NAMALWA (cell line): ENCODE results near the gene STX8.

Experiments used
- DNase-seq: peaks from one replicate; pipeline ENCODE4 v3.0.0-alpha.2; 2015; ENCODE audit warnings: low spot score

STX8 gene

DNA sequence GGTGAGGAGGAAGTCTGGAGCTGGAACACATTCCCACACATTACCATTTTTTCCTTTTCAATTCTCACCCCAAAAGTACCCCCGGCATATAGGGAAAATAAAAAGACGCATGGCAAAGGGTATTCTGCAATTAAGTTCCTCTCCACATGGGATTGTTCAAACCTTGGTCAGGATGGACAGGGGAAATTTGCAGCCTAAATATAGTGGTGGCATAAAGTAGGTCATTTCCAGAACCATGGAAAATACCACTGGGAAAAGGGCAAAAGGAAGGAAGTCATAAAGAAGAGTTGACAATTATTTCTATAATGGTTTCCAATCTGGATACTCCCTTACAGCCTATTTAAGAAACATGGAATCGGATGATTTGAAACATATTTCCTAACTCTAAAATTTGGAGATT lies 135.8 kb downstream of the STX8 start:
- no peak for DNase-seq

DNA sequence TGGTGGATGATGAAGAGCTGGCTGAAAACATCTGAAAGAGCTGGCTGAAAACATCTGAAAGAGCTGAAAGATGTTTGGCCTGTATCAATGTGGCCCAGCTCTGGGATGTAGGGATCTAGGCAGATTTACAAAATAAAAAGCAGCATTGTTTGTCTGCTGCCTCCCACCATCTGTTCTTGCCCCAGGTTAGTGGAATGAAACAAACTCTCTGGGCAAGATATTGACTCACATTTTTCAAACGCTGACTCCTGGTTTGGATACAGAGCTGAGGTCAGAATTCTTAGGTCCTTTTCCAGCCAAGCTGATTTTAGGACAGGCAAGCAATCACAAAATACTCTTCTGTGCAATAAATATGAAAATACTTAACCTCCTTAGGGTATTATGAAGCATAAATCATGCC lies 139.0 kb downstream of the STX8 start:
- DNase-seq = no peak

DNA sequence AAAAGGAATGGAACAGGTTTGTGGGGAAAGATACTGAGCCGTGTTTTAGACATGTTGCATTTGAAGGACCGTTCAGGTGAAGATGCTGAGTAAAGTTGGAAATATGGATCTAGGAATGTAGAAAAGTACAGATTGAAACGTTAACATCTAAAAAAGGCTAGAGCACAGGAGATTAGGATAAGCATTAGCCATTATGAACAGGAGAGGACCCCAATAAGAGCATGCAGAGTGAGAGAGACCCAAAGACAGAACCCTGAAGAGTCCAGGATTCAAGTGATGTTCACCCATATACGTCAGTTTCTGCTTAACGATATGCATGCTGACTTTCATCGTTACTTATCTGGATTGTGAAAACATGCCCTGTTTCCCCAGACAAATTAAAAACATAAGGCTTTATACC lies 140.5 kb downstream of the STX8 start:
- no peak for DNase-seq

DNA sequence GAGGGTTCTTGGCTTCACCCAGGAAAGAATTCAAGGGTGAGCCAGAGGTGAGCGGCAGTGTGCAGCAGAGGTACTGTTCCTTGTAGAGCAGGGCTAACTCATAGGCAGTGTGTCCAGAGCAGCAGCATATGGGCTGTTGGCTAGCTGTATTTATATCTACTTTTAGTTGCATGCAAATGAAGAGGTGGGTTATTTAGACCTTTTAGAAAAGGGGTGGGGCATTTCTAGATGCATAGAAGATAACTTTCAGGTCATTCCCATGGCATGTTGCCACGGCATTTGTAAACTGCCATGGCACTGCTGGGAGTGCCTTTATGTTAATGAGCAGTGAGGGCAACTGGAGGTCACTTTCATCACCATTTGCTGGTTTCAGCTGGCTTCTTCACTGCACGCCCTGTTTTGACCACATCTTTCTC lies 141.0 kb downstream of the STX8 start:
- DNase-seq = no peak

DNA sequence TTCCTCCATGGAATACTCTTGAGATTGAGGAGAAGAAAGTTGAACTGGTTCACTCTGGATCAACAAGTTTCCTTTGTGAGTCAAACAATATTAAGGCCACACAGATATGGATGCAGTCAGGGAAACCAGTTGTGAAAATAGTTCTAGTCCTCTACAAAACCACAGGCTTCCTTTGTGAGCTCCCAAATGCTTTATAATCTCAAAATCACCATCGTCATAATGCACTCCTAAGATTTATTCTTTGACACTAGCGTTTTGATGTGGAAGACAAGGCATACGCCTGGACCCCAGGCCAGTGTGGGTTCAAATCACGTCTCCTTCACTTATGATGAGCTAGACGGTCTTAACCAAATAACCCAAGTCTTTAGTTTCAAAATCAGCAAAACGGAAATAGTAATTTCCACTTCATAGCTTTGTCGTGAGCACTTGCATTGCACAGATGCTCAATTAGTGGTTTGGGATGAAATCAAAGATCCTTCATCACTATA lies 142.6 kb downstream of the STX8 start:
- no peak for DNase-seq

DNA sequence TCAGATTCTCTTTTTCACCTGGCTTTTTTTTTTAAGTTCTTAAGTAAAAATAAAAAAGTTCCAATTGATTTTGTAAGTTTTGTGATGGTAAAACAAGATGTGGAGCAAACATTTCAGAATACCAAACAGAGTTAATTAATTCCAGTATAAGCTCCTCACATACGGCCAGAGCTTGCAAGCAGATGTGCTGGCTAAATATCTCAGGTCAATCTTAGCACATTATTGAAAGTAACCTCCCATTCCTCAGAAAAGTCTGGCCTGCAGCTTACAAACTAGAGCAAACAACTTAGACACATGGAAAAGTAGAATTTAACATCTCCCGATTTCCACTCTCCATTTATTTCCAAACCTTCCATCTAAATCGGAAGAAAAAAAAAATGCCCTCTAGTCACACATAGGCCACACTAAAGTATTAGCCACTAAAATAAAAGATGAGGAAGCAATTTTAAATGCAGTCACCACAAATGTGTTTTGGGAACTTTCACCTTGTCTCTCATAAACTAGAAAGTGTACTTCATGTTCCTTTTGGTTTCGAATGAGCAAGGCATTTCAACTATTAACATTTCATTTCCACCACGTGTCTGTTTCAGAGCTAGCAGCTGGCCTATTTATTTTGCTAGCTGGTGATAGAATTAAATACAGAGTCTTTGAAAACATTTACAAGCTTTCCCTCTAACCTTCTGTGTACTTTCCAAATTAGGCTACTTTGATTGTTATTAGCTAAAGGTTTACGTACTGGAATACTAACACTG lies 143.3 kb downstream of the STX8 start:
- no peak for DNase-seq

DNA sequence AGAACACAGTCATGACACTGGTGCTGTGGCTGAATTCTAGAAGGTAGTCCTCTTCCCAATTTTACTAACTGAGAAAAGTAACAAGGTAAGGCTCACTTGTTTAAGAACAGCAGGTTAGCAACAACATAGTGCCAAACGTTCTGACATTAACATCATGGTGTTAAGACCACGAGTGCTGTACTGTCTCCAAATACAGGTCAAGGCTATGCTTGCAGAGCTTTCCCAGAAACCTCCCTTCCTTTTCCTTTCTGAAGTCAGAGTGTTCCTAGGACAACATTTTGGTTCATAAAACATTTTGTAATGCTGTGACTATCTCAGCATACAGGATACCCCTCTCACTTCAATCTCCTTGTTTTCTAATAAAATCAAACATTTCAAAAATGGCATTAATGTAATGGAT lies 144.0 kb downstream of the STX8 start:
- no peak for DNase-seq

DNA sequence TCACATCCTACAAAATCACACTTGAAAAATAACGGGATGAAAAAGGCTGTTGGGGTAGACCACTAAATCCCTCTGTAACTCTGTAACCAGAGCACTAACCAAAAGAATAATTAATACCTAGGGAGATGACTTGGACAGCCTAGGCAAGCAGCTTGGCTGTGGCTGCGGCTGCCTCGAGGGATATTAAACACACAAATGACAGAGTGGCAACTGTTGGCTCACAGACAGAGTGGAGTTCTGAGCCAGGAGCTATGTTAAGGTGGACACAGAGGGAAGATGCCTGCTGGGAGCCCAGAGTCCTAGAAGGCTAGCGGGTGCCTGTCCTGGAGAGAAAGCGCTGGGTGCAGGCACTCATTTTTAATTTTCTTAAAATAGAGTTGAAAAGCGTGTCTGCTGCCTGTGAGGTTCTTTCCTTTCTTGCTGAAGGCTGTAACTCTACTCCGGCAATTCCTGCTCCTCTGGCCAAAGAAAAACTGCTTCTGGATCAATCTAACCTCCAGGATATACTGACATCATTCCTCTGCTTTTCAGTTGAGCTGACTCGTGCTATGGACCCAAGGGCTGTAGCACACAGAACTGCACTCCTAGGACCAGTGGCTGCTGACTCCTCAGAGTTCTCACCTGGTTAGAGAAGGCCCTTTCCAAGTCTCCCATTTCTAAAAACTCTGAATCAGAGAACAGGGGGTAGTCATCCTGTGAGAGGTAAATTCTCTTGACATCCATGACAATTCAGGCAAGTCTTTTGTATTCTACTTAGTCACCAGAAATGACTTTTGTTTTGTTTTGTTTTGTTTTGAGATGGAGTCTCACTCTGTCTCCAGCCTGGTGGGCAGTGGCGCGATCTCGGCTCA lies 147.9 kb downstream of the STX8 start:
- DNase-seq = no peak

DNA sequence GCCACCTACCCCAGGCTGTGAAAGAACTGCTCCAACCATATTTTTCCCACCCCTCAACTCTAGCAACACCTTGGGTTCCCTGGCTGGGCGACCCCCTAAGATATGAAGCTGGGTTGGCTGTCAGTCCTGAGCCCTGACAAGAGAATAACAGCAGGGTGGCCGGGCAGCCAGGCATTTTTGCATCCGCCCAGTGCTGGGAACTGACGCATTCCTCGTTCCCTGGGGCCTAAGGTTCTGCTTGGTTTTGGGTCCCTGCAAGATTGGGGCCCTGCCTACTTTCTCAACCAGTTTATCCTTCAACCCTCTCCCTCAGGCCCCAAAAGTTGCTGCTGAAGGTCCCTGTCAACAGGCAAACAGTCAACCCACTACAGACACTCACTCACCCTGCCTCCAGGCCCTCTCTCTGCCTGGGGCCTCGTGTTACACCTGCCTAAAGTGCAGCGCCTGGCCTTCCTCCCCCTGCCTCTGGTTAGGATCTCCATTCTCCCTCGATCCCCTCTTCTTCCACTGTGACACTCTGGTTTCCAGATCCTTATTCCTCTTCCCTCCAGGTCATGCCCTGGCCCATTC lies 151.5 kb downstream of the STX8 start:
- DNase-seq = no peak

DNA sequence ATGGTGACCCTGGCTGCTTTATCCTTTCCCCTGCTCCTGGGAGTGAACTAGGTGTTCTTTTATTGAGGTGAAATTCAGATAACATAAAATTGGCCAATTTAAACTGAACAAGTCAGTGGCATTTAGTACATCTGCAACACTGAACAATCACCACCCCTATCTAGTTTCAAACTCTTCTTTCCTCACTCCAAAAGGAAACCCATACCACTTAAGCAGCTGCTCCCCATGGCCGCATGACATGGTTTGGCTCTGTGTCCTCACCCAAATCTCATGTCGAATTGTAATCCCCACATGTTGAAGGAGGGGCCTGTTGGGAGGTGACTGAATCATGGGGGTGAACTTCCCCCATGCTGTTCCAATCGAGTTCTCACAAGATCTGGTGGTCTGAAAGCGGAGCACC lies 154.1 kb downstream of the STX8 start:
- DNase-seq = no peak

DNA sequence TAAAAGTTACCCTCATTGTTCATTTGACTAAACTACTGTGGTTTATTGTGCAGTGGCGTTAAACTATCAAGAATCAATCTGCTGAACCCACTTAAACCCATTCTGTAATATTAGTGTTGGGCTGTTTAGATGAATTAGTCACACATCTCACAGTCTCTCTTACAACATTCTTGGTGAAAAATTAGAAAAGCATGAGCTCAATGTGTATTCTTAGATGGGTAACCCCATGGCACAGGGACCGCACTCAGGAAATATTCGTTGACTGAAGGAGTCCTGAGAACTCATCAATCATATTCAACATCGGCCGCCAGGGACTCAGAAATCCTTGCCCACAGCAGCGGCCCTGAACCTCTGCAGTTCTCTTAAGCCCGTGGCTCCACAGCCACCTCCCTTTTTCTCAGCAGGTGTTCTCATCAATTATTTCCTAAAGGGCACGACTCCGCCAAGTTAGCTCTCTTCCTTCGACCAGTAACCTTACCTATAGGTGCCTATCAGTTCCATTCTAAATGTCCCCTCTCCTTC lies 155.6 kb downstream of the STX8 start:
- no peak for DNase-seq

DNA sequence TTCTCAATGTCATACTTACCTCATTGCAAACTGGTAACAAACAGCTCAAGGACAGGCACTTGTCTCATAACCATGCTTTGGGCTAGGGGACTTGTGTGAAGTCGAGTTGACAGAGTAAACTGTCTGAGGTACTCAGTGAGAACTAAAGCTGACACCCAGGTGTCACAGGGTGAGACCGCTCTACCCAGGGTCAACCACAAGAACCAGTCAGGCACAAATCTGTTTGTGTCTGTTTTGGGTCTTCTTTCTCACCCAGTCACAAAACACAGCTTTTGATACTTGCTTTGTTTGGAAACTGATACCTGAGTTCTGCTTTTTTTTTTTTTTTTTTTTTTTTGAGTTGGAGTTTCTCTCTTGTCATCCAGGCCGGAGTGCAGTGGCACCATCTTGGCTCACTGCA lies 161.1 kb downstream of the STX8 start:
- no peak for DNase-seq

DNA sequence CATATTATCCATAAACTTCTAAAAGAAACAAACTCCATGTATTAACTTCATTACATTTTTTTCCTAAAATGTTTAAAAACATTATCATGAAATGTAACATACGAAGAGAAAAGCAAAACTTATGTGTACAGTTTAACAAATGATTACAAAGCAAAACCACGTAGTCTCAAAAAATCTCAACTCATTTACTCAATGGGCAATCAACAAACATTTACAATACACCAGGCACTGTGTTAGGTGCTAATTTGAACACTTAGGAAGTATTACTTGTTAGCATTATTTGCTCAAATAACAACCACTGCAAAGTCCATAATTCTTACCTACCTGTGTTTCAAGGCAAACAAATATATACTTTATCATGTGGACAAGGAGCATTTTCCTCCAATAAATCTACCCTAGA lies 164.9 kb downstream of the STX8 start:
- DNase-seq = no peak

DNA sequence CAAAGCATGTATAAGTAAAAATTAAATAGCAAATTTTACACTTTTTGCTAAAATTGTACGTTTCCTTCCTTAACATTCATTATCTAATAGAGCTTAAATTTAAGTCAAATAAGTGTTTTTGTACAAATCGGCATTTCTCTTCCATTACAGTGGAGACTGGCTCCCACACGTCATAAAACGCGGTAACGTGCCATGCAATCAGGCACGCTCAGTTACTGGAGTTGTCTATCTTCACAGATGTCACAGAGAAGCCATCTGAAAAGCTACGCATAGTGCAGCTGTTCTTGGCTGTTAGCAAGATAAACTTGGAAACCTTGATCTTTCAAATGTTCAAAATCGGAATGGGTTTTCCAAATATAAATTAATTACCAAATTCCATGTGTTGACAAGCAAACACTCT lies 165.3 kb downstream of the STX8 start:
- DNase-seq = no peak

DNA sequence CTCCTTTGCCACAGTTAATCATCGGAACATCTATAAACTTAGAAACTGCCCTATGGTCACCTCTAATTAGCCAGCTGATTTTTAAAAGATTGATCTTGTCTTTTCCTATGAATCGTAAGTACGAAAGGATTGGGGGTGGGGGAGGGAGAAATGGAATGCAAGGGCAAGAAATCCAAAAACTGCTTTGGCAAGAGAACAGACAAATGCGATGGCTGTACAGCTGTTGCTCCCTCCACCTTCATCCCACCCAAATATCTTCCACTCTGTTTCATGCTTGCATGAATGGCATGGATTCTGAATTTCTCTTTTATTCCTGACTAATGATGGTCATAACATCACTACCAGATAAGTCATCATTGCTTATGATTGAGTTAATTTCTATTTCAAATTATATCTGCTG lies 165.7 kb downstream of the STX8 start:
- no peak for DNase-seq

DNA sequence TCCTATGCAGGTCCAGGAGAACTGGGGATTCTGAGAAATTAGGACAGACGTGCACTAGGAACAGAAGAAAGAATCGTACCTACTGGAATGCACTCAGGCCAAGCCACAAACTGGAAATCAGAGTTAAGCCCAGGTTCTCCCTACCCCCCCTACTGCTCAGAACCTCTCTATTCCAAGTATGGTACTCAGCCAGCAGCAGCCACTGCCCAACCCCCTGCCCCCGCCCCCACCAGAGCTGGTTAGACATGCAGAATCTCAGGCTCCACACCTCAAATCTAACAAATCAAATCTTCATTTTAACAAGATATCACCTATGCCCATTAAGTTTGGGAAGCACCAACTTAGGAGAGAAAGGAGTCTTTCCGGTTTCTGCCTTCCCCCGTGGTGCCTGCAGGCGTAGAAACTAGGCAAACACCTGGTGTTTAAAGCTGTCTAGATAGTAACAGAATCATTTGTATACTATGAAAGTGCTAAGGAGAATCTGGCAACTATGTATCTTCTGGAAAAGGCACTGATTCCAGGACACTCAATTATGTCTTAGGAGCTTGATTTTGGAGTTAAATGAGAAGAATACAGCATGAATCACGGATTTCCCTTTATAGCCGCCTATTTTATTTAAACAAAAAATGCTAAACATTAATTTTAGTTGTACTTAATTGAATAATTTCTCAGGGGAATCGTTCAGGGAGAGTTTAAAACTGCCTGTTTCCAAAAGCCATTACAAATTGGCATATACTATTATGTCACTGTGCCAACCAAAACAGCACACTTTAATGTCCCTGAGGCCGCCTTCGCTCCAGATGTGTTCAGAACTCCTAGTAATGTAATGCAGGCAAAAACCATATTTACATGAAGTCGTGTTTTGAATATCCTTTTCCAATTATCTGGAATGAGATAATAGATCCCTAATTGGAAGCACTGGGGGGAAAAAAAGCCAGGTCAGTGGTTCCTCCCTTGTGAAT lies 166.5 kb downstream of the STX8 start:
- no peak for DNase-seq

DNA sequence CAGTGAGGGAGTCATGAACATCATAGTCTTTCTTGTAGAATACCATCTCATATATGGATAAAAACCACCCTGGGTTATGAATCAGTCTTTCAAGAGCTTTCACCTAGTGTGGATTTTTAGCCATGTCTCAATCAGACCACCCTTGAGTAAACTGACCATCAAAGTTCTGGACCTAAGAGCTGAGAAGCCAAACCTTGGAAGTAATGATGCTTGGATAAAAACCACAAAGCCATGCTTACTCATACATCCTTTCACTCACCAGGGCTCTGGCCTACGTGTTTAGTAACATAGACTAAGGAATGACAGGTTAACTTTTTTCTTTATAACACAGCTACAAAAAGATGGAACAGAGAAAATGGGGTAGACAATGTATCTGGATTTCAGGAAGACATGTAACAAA lies 167.2 kb downstream of the STX8 start:
- DNase-seq = no peak

DNA sequence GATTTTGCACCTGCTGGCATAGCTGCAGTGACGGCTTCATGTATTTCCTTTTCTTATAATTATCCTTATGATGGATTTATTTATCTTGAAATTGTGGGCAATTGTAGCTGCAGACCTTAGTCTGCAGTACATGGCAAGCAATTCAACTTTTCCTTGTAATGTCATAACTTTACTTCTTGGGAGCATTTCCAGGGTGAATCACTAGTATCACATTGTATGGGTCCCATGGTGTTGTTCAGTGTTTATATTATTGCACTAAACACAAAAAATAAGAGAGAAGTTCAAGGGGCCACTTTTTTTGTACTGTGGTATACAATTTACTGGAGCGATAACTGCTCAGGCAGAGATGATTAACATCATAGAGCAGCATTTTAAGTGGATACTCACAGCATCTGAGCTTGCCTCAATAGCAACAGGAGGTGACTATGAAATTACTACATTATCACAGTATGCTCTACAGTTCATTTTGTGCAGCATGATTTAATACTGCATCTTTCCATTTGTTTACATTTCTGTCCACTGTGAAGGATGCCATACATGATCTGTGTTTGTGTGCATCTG lies 169.5 kb downstream of the STX8 start:
- no peak for DNase-seq

DNA sequence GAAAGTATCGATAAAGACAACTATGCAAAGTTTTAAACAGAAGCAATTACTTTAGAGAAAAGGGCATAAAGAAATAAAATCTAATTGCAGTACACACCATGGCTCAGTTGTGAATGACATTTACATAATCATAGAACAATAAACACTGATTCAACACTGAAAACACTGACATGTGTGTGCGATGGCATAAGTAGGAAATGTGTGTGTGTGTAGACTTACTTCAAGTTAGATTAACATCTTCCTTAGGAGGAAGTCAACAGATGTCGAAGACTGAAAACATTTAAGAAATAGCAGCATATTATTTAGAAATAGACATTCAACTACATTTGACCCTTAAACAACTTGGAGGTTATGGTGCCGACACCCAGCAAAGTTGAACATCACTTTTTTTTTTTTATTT lies 172.4 kb downstream of the STX8 start:
- DNase-seq = no peak

DNA sequence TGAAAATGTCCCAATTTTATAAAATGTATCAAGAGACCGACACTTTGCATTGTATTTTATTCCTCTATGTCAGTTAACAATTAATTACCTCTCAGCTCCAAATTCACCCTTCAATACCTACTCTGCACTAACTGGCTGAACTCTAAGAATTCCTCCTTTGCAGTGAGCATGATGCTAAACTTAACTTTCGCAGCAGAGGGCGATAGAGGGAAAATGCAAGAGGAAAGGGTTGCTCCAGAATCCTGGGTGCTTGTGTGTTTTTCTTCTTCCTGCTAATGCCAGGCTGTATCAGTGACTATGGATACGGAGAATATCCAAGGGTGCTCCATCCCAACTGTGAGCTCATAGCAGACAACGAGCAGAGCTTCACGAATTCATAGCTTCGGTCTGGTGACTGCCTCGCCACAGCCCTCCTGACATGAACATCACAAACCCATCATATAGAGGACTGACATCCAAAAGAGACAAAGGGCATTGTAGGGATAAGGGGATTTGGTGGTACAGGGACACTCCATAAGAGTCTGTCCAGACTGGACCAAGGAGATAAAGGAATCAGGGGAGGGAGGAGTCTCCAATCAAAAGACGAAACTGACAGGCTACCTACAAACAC lies 172.9 kb downstream of the STX8 start:
- DNase-seq = peak; percentile 39

DNA sequence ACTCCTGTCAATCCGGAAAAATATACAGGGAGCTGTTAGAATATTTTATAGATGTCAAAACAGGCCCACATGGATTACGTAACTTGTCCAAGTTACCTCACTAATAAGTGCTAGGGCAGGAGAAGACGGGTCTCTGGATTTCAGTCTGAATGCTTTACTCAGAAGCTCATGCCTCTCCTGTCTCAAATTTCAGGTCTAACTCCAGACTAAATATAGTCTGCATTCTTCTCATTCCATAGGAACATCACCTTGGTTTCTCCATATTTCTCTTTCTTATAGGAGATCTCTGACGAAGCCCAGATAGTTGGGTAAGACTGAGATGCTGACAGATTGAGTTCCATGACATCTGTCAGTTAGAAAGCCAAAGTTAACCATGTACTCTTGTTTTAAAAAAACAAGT lies 174.2 kb downstream of the STX8 start:
- DNase-seq = no peak
